Measurements from ENCODE around the gene PTTG1IP2.
A peak's percentile ranks its signal among the peaks of the same experiment; 100 is the strongest.

PTTG1IP2 gene

GRCh38 chr7:90536449-90536848, 67.0 kb downstream of the PTTG1IP2 start:
- no peak for DNase-seq
- in situ Hi-C loops (cut with HindIII; ENCODE audit: low pct_ligation_motif_present, low pct_unique_long_range_greater_than_20kb, low sequenced_read_pairs): no loop called here

GRCh38 chr7:90538405-90538804, 69.0 kb downstream of the PTTG1IP2 start:
- in situ Hi-C loops (cut with HindIII; ENCODE audit: low pct_ligation_motif_present, low pct_unique_long_range_greater_than_20kb, low sequenced_read_pairs): no loop called here
- DNase-seq: no peak

- in situ Hi-C loops (cut with HindIII; ENCODE audit: low pct_ligation_motif_present, low pct_unique_long_range_greater_than_20kb, low sequenced_read_pairs): no loop called here
- DNase-seq: no peak
Observed at GRCh38 chr7:90540406-90540805, 71.0 kb downstream of the PTTG1IP2 start.

- DNase-seq: no peak
- in situ Hi-C loops (cut with HindIII; ENCODE audit: low pct_ligation_motif_present, low pct_unique_long_range_greater_than_20kb, low sequenced_read_pairs): no loop called here
Observed at GRCh38 chr7:90551036-90551435, 81.6 kb downstream of the PTTG1IP2 start.

- in situ Hi-C loops (cut with HindIII; ENCODE audit: low pct_ligation_motif_present, low pct_unique_long_range_greater_than_20kb, low sequenced_read_pairs): no loop called here
- peak; percentile 31 for DNase-seq
Observed at GRCh38 chr7:90552521-90552920, 83.1 kb downstream of the PTTG1IP2 start.

GRCh38 chr7:90560730-90561129, 91.3 kb downstream of the PTTG1IP2 start:
- no peak for DNase-seq
- in situ Hi-C loops (cut with HindIII; ENCODE audit: low pct_ligation_motif_present, low pct_unique_long_range_greater_than_20kb, low sequenced_read_pairs): no loop called here
